CD8-positive, alpha-beta memory T cell (primary cell): ENCODE data around the gene SLC27A1. TPM values are rescaled to one million over a fixed set of nuclear protein-coding genes. Genes with fewer than 3 reads are reported as not detected.
A peak's percentile ranks its signal among the peaks of the same experiment; 100 is the strongest.

Experiments
- CTCF ChIA-PET: fragments of 350-600 bp; sonication (Branson Sonifier 250); formaldehyde crosslinking; loops from one replicate; lab custom pipeline; 2021; ENCODE audit warnings: antibody characterized with exemption; lab: Charles Lee
- POLR2A ChIA-PET: fragments of 350-600 bp; sonication (Branson Sonifier 250); formaldehyde crosslinking; loops from one replicate; lab custom pipeline; 2021; ENCODE audit warnings: antibody characterized with exemption; lab: Charles Lee
- DNase-seq, 5 donors: peaks; one replicate each; pipeline versions ENCODE4 v3.0.0 to v3.0.0-alpha.2; 2020 to 2022; ENCODE audit warnings: mixed read lengths in 1 of 5
- H3K27ac ChIP-seq: one replicate; pipeline ENCODE4 v1.7.0; 2013; ENCODE audit warnings: low read depth, mild to moderate bottlenecking, low read length, moderate library complexity
- H3K27me3 ChIP-seq: 2 replicates; pipeline ENCODE4 v1.7.0; 2013; ENCODE audit warnings: low read length, mild to moderate bottlenecking; ENCODE audit not compliant: insufficient read depth, poor library complexity, severe bottlenecking
- H3K36me3 ChIP-seq: 2 replicates; pipeline ENCODE4 v1.7.0; 2013; ENCODE audit warnings: mild to moderate bottlenecking, low read length, moderate library complexity; ENCODE audit not compliant: insufficient read depth
- H3K4me1 ChIP-seq: 2 replicates; pipeline ENCODE4 v1.7.0; 2013; ENCODE audit warnings: mild to moderate bottlenecking, low read length, moderate library complexity; ENCODE audit not compliant: insufficient read depth
- H3K4me3 ChIP-seq: 2 replicates; pipeline ENCODE4 v1.7.0; 2013; ENCODE audit warnings: mild to moderate bottlenecking, low read length
- H3K9me3 ChIP-seq: 2 replicates; pipeline ENCODE4 v1.7.0; 2013; ENCODE audit warnings: mild to moderate bottlenecking, low read length
- H3K27ac Mint-ChIP-seq, 8 donors: one replicate each; pipeline ENCODE4 v1.8.0; 2020 to 2021; ENCODE audit warnings: mixed read lengths in 8 of 8, mild to moderate bottlenecking in 6 of 8, inconsistent platforms in 3 of 8, moderate library complexity in 3 of 8
- H3K27me3 Mint-ChIP-seq, 2 donors: one replicate each; pipeline ENCODE4 v1.8.0; 2020 to 2021; ENCODE audit warnings: mixed read lengths in 2 of 2, mild to moderate bottlenecking in 1 of 2, moderate library complexity in 1 of 2
- H3K36me3 Mint-ChIP-seq, 3 donors: one replicate each; pipeline ENCODE4 v1.8.0; 2020 to 2021; ENCODE audit warnings: mixed read lengths in 3 of 3, inconsistent platforms in 1 of 3, mild to moderate bottlenecking in 1 of 3
- H3K4me1 Mint-ChIP-seq, 3 donors: one replicate each; pipeline ENCODE4 v1.8.0; 2020 to 2021; ENCODE audit warnings: mixed read lengths in 3 of 3, inconsistent platforms in 1 of 3, mild to moderate bottlenecking in 1 of 3
- H3K4me3 Mint-ChIP-seq, 7 donors: one replicate each; pipeline ENCODE4 v1.8.0; 2020 to 2021; ENCODE audit warnings: mixed read lengths in 7 of 7, mild to moderate bottlenecking in 6 of 7, moderate library complexity in 4 of 7, inconsistent platforms in 2 of 7
- H3K9me3 Mint-ChIP-seq, 5 donors: one replicate each; pipeline ENCODE4 v1.8.0; 2020 to 2022; ENCODE audit warnings: mixed read lengths in 5 of 5, mild to moderate bottlenecking in 3 of 5, moderate library complexity in 2 of 5, inconsistent platforms in 1 of 5
- polyA plus RNA-seq: library from polyadenylated mRNA; unstranded; fragments of 300-500 nt; fragmentation: Illumina TruSeq; gene quantifications from one replicate; pipeline ENCODE4 v1.2.3, GENCODE V29; 2021
- total RNA-seq, 2 experiments: library from RNA; stranded (reverse); gene quantifications; one replicate each; pipeline ENCODE4 v1.2.3, GENCODE V29; 2021

The SLC27A1 gene
- total and polyA plus RNA-seq, 3 experiments from 2014 or later: 2.0 to 6.6 (median 3.7) TPM

DNA sequence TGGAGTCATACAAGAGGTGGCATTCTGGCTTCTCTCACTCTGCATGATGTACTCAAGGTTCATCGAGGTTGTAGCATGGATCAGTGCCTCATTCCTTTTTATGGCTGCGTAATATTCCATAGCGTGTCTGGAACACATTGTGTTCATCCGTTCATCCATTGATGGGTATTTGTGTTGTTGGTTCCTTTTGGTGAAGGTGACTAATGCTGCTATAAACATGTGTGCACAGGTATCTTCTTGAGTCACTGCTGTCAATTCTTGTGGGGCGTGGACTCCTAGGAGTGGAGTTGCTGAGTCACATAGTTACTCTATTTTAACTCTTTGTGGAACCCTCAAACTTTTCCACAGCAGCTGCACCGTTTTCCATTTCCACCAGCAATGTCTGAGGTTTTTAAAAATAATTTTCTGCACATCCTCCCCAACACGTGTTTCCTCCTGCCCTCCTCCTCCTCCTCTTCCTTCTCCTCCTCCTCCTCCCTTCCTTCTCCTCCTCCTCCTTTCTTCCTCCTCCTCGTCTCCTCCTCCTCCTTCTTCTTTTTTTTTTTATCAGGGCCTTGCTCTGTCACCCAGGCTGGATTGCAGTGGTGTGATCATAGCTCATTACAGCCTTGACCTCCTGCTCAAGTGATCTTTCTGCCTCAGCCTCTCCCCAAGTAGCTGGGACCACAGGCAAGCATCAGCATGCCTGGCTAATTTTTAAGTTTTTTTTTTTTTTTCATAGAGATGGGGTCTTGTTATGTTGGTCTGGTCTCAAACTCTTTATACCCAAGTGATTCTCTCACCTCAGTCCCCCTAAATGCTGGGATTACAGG is 19.9 kb upstream of the SLC27A1 start:
- Mint-ChIP-seq H3K4me1 (peaks cover 11 to 15% (median 14%) of the 10 kb centered on the region in 3 donors), H3K4me3 (peak overlapping the region in 2 of 7 donors; percentile 1 to 41), H3K27me3 (peaks cover 34 to 41% of the 10 kb centered on the region in 2 donors), H3K36me3 (no peaks in the 10 kb centered on the region), H3K27ac (peak overlapping the region in 1 of 8 donors; percentile 47), H3K9me3 (no peaks in the 10 kb centered on the region)
- Histone ChIP-seq H3K9me3 (no peaks in the 10 kb centered on the region), H3K4me1 (peaks cover 5% of the 10 kb centered on the region), H3K36me3 (no peaks in the 10 kb centered on the region), H3K27me3 (peaks cover 9% of the 10 kb centered on the region), H3K4me3 (no peak overlapping the region), H3K27ac (no peak overlapping the region)
- ChIA-PET CTCF (interaction anchor here (0.8 kb wide), 1 partner anchor 12 kb away, joined by 4 read pairs; no protein-coding TSS in a partner anchor), POLR2A (no interaction called here)
- DNase-seq: no peak

DNA sequence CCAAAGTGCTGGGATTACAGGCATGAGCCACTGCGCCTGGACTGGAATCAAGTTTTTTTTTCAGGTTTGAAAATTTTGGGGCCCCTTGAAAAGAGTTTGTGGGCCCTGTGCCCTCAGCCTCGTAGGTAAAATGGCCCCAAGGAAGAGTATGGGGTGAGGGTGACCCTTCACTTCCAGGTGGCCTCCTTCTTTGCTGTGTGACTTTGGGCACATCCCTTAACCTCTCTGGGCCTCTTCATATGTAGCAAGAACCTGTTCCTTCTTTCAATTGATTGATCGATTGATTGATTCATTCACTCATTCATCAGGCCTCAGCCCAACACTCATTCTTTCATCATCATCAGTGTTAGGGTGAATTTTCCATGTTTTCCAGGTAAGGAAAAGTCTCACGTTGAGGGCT is 18.5 kb upstream of the SLC27A1 start:
- ChIA-PET POLR2A (no interaction called here), CTCF (no interaction called here)
- Histone ChIP-seq H3K4me1 (peaks cover 5% of the 10 kb centered on the region), H3K27me3 (peaks cover 15% of the 10 kb centered on the region), H3K36me3 (no peaks in the 10 kb centered on the region), H3K27ac (no peak overlapping the region), H3K4me3 (no peak overlapping the region), H3K9me3 (no peaks in the 10 kb centered on the region)
- H3K4me1 Mint-ChIP-seq: peaks cover 11 to 15% (median 14%) of the 10 kb centered on the region in 3 donors
- H3K27me3 Mint-ChIP-seq: peaks cover 42 to 50% of the 10 kb centered on the region in 2 donors
- H3K4me3 Mint-ChIP-seq: no peak overlapping the region
- no peak for DNase-seq
- H3K36me3 Mint-ChIP-seq: no peaks in the 10 kb centered on the region
- H3K9me3 Mint-ChIP-seq: no peaks in the 10 kb centered on the region
- H3K27ac Mint-ChIP-seq: no peak overlapping the region

DNA sequence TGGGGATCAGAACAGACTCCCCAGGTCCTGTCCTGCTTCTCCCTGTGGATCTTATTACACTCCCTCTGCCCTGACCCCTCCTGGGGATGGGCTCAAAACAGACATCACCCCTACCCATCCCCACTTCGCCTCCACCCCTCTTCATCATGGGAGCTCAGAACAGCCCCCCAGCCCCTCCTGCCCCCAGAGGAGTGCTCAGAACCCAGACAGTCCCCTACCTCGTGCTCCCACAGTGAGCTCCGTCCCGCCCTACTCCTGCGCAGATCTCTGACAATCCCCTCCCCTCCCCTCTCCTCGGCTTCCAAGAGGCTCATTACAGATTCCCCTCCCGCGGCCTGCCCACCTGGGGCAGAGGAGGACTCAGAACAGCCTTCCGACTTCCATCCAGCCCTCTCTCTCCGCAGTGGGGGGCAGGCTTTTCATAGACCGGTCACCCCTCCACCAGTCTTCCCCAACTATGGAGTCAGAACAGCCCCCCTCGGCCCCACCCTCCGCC is 15.7 kb upstream of the SLC27A1 start:
- ChIA-PET POLR2A (interaction anchor here (0.5 kb wide), 1 partner anchor 63 kb away, joined by 3 read pairs; no protein-coding TSS in a partner anchor), CTCF (interaction anchor here (0.9 to 1.3 kb wide), 2 partner anchors 11 to 42 kb away, joined by 3 to 4 read pairs; no protein-coding TSS in a partner anchor)
- no peak overlapping the region for H3K4me3 Mint-ChIP-seq
- H3K27ac Mint-ChIP-seq: no peak overlapping the region
- no peaks in the 10 kb centered on the region for H3K36me3 Mint-ChIP-seq
- H3K9me3 ChIP-seq: no peaks in the 10 kb centered on the region
- H3K27me3 ChIP-seq: peaks cover 17% of the 10 kb centered on the region
- no peak overlapping the region for H3K4me3 ChIP-seq
- H3K27ac ChIP-seq: no peak overlapping the region
- peaks cover 5% of the 10 kb centered on the region for H3K4me1 ChIP-seq
- no peaks in the 10 kb centered on the region for H3K9me3 Mint-ChIP-seq
- peaks cover 7 to 15% (median 8%) of the 10 kb centered on the region in 3 donors for H3K4me1 Mint-ChIP-seq
- no peak for DNase-seq
- no peaks in the 10 kb centered on the region for H3K36me3 ChIP-seq
- H3K27me3 Mint-ChIP-seq: peaks cover 48 to 61% of the 10 kb centered on the region in 2 donors

DNA sequence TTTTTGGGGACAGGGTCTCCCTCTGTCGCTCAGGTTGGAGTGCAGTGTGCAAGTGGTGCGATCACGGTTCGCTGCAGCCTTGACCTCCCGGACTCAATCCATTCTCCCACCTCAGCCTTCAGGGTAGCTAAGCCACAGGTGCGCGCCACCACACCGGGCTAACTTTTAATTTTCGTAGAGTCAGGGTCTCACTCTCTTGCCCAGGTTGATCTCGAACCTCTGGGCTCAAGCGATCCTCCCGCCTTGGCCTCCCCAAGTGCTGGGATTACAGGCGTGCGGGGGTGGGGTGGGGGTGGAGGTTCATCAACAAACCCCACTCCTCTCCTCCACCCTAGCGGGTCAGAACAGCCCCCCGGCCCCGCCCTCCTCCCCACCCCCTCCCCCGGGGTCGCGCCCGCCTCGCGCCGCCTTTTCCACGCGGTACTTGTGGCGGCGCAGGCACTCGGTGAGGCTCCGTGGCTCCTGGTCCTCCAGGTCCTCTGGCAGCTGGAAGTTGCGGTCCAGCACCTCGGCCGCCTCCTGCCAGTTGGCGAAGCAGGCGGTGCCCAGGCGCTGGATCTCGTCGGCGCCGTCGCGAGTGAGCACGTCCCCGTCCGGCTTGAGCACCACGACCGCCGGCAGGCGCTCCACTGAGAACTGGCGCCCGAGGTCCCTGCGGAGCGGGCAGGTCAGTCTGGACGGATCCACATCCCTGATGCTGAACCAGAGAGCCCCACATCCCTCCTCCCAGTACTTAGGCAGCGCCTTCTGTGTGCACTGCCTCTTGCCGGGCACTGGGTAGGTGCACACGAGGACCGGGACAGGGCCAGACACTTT is 14.8 kb upstream of the SLC27A1 start:
- peaks cover under 1% of the 10 kb centered on the region for H3K4me1 ChIP-seq
- ChIA-PET POLR2A (interaction anchor here (0.5 kb wide), 1 partner anchor 63 kb away, joined by 3 read pairs; no protein-coding TSS in a partner anchor), CTCF (no interaction called here)
- Mint-ChIP-seq H3K27me3 (peaks cover 47 to 61% of the 10 kb centered on the region in 2 donors), H3K9me3 (no peaks in the 10 kb centered on the region), H3K4me3 (no peak overlapping the region), H3K27ac (no peak overlapping the region), H3K4me1 (peaks cover 4 to 8% (median 4%) of the 10 kb centered on the region in 3 donors), H3K36me3 (no peaks in the 10 kb centered on the region)
- H3K36me3 ChIP-seq: no peaks in the 10 kb centered on the region
- no peak for DNase-seq
- no peaks in the 10 kb centered on the region for H3K9me3 ChIP-seq
- no peak overlapping the region for H3K27ac ChIP-seq
- H3K4me3 ChIP-seq: no peak overlapping the region
- H3K27me3 ChIP-seq: peaks cover 13% of the 10 kb centered on the region

DNA sequence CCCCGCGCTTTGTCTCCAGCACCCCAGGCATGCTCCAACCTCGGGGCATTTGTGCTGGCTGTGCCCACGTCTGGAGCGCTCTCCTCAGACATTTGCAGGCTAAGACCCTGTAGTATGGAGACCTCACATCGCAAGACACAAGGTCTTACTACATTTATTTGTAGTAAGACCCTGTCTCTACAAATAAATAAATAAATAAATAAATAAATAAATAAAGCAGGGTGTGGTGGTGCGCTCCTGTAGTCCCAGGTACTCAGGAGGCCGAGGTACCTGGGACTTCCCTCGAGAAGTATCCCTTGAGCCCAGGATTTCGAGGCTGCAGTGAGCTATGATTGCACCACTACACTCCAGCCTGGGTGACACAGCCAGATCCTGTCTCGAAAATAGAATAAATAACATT is 14.2 kb upstream of the SLC27A1 start:
- no peak for DNase-seq
- Mint-ChIP-seq H3K27ac (no peak overlapping the region), H3K36me3 (no peaks in the 10 kb centered on the region), H3K4me3 (no peak overlapping the region), H3K9me3 (no peaks in the 10 kb centered on the region), H3K27me3 (peaks cover 47 to 57% of the 10 kb centered on the region in 2 donors), H3K4me1 (peaks cover 4 to 8% (median 4%) of the 10 kb centered on the region in 3 donors)
- Histone ChIP-seq H3K36me3 (no peaks in the 10 kb centered on the region), H3K4me3 (no peak overlapping the region), H3K9me3 (no peaks in the 10 kb centered on the region), H3K27ac (no peak overlapping the region), H3K27me3 (peaks cover 13% of the 10 kb centered on the region), H3K4me1 (no peaks in the 10 kb centered on the region)
- ChIA-PET CTCF (no interaction called here), POLR2A (no interaction called here)

DNA sequence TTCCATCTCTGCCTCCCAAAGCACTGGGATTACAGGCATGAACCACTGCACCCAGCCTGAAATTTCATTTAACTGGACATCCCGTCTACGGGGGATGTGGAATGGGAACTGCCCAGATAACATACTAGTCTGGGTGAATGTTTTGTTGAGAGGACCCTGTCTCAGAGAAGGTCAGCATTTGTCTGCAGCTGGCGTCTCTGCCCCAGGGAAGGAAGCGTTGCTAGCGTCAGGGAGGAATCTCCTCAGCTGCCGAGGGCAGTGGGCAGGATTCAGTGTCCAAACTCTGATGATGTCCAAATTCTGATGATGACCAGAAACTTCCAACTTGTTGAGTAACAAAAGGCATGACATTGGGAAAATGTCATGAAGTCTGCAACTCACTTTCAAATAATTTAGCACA is 12.7 kb upstream of the SLC27A1 start:
- Histone ChIP-seq H3K4me1 (no peaks in the 10 kb centered on the region), H3K27me3 (peaks cover 13% of the 10 kb centered on the region), H3K9me3 (no peaks in the 10 kb centered on the region), H3K4me3 (no peak overlapping the region), H3K27ac (no peak overlapping the region), H3K36me3 (no peaks in the 10 kb centered on the region)
- H3K9me3 Mint-ChIP-seq: no peaks in the 10 kb centered on the region
- no peaks in the 10 kb centered on the region for H3K36me3 Mint-ChIP-seq
- peaks cover 4 to 8% (median 4%) of the 10 kb centered on the region in 3 donors for H3K4me1 Mint-ChIP-seq
- POLR2A ChIA-PET: no interaction called here
- peaks cover 42 to 55% of the 10 kb centered on the region in 2 donors for H3K27me3 Mint-ChIP-seq
- no peak for DNase-seq
- no peak overlapping the region for H3K4me3 Mint-ChIP-seq
- CTCF ChIA-PET: no interaction called here
- no peak overlapping the region for H3K27ac Mint-ChIP-seq

DNA sequence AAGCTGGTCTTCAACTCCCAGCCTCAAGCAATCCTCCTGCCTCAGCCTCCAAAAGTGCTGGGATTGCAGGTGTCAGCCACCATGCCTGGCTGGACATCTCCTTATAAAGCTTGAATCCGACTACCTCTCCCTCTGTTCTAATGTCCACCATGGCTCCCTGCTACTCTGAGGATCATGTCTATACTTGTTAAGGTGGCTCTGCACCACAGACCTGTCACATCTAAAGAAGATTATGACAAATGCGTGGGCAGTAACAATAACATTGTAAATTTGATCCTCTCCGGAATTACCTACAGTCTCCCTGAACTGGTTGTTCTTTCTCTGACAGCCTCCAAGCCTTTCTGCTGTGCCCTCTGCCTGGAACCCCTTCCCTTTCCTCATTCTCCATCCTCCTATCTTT is 11.4 kb upstream of the SLC27A1 start:
- CTCF ChIA-PET: interaction anchor here (1.0 kb wide), 2 partner anchors 10 to 101 kb away, joined by 3 read pairs; no protein-coding TSS in a partner anchor
- H3K27me3 Mint-ChIP-seq: peaks cover 36 to 47% of the 10 kb centered on the region in 2 donors
- H3K27ac Mint-ChIP-seq: peak overlapping the region in 1 of 8 donors; percentile 2
- POLR2A ChIA-PET: no interaction called here
- H3K4me3 ChIP-seq: no peak overlapping the region
- H3K36me3 Mint-ChIP-seq: no peaks in the 10 kb centered on the region
- no peaks in the 10 kb centered on the region for H3K4me1 ChIP-seq
- no peak overlapping the region for H3K27ac ChIP-seq
- DNase-seq: no peak
- H3K27me3 ChIP-seq: peaks cover 10% of the 10 kb centered on the region
- H3K9me3 Mint-ChIP-seq: no peaks in the 10 kb centered on the region
- H3K4me1 Mint-ChIP-seq: peaks cover 0 to 4% (median 0%) of the 10 kb centered on the region in 3 donors
- H3K4me3 Mint-ChIP-seq: no peak overlapping the region
- no peaks in the 10 kb centered on the region for H3K36me3 ChIP-seq
- H3K9me3 ChIP-seq: no peaks in the 10 kb centered on the region
